ENCODE results near the gene TM2D1. TPM values are rescaled to one million over a fixed set of nuclear protein-coding genes. Genes with fewer than 3 reads are reported as not detected.

TM2D1 gene
- 50.3 and 69.1 TPM in 2 replicates for total RNA-seq

DNA sequence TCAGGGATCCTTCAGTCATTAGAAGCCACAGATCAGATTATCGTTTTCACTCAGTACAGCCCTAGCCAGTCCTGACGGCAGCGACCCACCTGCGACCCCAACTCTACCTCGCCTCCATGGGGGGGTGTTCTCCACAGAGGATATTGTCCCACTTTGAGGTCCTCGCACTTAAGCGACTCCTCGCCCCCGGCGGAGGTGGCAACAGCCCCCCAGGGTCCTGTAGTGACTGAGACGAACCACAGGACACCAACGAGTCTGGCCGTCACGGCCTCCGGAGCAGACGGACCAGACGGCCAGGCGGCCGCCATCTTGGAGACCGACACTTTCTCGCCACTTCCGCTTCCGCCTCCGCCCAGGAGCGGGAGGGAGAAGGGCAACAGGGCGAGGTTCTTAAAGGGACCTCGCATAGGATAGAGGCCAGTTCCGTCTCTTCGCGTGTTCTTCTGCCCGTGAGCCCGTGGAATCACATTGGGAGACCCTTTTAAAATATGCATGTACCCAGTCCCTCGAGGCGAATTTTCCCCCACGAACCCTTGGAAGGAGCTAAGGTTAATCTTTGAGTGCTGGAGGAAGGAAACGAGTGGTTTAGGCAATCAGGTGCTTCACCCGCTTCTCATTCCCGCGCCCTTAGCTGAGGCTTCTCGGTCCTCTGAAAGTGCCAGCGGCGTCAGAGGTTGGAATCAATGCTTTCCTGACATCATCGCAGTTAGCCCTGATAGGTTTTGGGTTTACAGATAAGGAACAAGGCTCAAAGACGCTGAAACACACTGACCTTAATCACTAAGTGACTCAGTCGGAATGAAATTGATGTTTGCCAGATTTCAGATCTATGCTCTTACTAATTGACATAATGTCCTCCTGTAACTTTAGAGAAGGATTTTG lies at the start of gene TM2D1:
TM2D1 (minus strand) TSS at position 329 of the 882 bp plus-strand sequence; CDS start at position 308, 21 bp downstream.
- TF ChIP-seq, protein P1, sequence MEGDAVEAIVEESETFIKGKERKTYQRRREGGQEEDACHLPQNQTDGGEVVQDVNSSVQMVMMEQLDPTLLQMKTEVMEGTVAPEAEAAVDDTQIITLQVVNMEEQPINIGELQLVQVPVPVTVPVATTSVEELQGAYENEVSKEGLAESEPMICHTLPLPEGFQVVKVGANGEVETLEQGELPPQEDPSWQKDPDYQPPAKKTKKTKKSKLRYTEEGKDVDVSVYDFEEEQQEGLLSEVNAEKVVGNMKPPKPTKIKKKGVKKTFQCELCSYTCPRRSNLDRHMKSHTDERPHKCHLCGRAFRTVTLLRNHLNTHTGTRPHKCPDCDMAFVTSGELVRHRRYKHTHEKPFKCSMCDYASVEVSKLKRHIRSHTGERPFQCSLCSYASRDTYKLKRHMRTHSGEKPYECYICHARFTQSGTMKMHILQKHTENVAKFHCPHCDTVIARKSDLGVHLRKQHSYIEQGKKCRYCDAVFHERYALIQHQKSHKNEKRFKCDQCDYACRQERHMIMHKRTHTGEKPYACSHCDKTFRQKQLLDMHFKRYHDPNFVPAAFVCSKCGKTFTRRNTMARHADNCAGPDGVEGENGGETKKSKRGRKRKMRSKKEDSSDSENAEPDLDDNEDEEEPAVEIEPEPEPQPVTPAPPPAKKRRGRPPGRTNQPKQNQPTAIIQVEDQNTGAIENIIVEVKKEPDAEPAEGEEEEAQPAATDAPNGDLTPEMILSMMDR (IDR thresholded peaks at IDR 0.05; ENCODE audit: insufficient read depth, low read depth, low read length), result no peak
- peak; percentile 86 for DNase-seq (ENCODE audit: low read depth)
- peak within 1 kb of the TSS; percentile 90 for H3K4me3 ChIP-seq (ENCODE audit: low read depth, low read length)

DNA sequence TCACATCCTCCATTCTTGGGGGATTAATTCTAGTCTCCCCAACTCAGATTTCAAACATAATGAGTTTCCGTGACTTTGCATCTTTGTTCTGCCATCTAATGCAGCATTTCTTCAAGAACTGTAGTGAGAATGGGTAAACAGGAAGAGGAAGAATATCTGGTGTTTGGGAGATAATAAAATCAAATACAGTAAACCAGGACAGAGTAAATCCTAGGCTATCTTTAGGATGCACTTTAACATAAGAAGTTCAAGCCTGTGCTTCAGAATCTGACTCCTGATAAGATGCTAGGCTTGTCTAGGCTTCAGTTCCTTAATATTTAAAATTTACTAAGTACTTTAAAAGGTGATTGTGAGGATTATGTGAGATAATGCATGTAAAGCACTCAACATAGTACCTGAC lies 45.2 kb upstream of the TM2D1 start:
- H3K4me3 ChIP-seq (ENCODE audit: low read depth, low read length), result no peak overlapping the region
- TF ChIP-seq, protein P1 (IDR thresholded peaks at IDR 0.05; ENCODE audit: insufficient read depth, low read depth, low read length), result no peak
- DNase-seq (ENCODE audit: low read depth), result no peak

DNA sequence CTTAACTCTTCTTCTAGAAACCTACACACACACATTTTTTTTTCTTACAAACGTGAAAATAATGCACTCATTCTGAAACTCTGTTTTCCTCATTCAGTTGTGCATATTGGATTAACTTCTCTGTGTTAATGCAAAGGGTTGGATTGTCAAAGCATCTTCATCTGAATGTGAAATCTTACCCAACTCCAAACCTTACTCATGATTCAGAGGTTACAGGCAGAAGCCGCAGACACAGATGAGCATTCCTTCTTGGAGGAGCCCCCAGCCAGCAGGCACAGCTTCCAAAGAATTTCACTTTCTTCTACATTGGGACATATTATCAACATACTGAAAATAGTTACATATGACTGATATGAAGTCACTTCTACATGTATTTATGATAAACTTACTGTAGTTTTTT lies 33.0 kb upstream of the TM2D1 start:
- TF ChIP-seq, protein P1 (IDR thresholded peaks at IDR 0.05; ENCODE audit: insufficient read depth, low read depth, low read length), result no peak
- H3K4me3 ChIP-seq (ENCODE audit: low read depth, low read length), result no peak overlapping the region
- DNase-seq (ENCODE audit: low read depth), result peak; percentile 7

DNA sequence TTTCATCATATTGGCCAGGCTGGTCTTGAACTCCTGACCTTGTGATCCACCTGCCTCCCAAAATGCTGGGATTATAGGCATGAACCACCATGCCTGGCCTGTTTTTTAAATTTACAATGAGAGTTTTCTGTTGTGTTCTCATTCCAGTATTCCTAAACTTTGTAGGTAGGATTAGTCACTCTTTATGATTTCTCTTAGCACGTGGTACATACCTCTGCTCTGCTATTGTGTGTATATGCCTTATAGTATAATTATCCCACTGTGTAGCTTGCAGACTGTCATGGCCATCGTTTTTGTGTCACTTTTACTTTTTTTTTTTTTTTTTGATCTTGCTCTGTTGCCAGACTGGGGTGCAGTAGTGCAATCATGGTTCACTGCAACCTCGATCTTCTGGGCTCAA lies 31.8 kb upstream of the TM2D1 start:
- DNase-seq (ENCODE audit: low read depth), result no peak
- no peak overlapping the region for H3K4me3 ChIP-seq (ENCODE audit: low read depth, low read length)
- TF ChIP-seq, protein P1 (IDR thresholded peaks at IDR 0.05; ENCODE audit: insufficient read depth, low read depth, low read length), result no peak

DNA sequence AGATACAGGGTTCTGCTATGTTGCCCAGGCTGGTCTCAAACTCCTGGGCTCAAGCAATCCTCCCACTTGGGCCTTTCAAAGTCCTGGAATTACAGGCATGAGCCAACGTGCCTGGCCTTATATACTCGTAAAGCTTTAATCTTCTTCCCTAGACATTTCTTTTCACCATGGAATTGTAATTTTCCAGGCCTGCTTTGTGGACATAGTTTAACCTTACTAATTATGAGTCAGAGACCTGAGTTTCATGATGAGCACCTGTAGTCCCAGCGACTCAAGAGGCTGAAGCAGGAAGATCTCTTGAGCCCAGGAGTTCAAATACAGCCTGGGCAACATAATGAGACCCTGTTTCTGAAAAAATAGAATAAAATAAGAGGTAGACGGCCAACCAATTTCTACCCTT lies 29.6 kb upstream of the TM2D1 start:
- no peak for DNase-seq (ENCODE audit: low read depth)
- H3K4me3 ChIP-seq (ENCODE audit: low read depth, low read length), result no peak overlapping the region
- TF ChIP-seq, protein P1 (IDR thresholded peaks at IDR 0.05; ENCODE audit: insufficient read depth, low read depth, low read length), result no peak

DNA sequence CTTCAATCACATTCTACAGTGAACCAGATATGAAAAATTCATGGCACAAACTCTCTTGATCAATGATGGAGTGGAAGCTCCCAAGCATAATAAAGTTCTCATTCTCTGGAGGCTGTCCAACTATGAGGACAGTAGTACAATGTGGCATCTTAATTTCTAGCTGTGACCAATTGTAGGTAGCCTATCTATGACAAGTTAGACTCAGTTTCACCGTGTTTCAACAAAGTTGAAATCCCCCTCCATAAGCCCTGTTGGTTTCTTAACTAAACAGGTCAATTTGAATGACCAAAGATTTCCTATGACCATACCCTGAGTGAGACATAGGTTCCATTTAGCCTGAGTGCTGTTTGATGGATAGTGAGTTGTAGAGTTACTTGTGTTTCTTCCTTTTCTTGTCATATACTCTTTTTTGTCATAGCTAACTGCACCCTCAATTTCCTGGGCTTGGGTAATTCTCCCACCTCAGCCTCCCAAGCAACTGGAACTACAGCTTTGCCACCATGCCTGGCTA lies 29.1 kb upstream of the TM2D1 start:
- H3K4me3 ChIP-seq (ENCODE audit: low read depth, low read length), result no peak overlapping the region
- TF ChIP-seq, protein P1 (IDR thresholded peaks at IDR 0.05; ENCODE audit: insufficient read depth, low read depth, low read length), result no peak
- no peak for DNase-seq (ENCODE audit: low read depth)

All from fibroblast of villous mesenchyme (primary cell).